NT2/D1 (cell line): Measurements from ENCODE around the gene PKP3.

ENCODE experiments used
- YY1 ChIP-seq: IDR thresholded peaks from 2 replicates; pipeline ENCODE4 v1.6.1; 2011; ENCODE audit not compliant: insufficient read length, insufficient read depth
- ZNF274 ChIP-seq: IDR thresholded peaks from 2 replicates; pipeline ENCODE4 v1.6.1; 2011; ENCODE audit warnings: mild to moderate bottlenecking, low read depth, low read length

DNA sequence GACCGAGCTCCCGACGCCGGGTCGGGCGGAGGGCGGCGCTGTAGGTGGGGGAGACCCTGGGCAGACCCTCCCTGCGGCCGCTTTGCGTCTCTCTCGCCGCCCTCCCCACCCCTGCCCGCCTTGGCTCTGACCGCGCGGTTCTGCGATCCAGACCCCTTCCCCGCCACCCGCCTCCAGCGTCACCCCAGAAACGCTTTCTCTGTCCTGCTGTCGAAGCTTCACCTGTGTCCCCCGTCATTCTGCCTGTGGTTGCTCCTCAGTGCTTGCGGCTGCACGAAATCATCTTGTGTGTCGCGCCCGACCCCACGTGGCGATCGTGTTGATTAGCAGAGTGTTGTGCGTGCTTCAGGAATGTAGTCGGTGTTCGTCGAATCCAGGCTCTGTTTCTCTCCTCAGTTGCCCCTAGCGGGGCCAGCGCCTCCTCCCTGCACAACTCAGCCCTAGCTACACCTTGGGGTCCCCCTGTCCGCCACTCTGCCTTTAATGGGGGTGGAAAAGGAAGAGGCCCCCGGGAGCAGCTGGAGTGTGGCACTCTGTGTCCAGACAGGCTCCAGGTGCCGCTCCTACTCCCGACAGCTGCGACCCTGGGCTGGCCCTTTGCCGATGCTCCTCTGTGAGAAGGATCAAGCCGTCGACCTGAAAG is 56.9 kb downstream of the PKP3 start:
- TF ChIP-seq ZNF274 (no peak), YY1 (no peak)
